Epithelial cell of prostate (primary cell): ENCODE data around the gene MRGPRE.

Source experiments
- DNase-seq: peaks from one replicate; pipeline ENCODE4 v3.0.0-alpha.2; 2011; ENCODE audit warnings: low read depth, low spot score
- H3K27ac ChIP-seq: fragments of 450-650 bp; 2 replicates; pipeline ENCODE4 v1.5.1; 2017; ENCODE audit warnings: mild to moderate bottlenecking

The MRGPRE gene

DNA sequence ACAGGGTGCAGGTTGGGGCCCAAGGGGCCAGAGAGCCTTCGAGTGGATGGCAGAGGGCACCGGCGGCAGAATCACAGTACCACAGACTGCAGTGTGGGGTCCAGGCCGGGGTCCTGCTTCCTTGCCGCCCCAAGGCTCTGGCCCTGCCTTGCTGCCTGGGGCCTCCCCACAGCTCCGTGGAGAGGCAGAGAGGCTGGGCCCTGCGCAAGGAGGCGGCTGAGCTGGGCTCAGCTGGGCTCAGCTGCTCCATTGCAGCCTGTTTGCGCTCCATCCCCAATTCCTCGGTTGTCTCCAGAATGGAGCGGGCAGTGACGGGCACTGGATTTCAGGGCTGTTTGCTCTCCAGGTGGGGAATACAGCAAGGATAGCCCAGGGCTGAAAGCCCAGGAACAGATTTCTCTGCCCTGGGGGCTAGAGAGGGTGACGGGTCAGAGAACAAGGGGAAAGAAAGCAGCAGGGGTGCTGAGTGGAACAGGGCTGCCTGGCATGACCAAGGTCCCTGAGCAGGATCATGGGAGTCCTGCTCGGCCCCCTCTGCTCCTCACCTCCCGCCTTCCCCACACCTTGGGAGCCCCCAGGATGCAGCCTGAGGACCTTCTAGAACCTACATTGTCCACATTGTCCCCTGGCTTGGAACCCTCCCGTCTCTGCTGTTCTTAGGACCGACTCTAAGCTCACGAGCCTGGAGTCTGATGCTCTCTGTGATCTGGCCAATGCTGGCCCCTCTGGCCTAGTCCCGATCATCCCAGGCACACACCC lies 32.5 kb downstream of the MRGPRE start:
- no peak for DNase-seq
- no peak overlapping the region for H3K27ac ChIP-seq

DNA sequence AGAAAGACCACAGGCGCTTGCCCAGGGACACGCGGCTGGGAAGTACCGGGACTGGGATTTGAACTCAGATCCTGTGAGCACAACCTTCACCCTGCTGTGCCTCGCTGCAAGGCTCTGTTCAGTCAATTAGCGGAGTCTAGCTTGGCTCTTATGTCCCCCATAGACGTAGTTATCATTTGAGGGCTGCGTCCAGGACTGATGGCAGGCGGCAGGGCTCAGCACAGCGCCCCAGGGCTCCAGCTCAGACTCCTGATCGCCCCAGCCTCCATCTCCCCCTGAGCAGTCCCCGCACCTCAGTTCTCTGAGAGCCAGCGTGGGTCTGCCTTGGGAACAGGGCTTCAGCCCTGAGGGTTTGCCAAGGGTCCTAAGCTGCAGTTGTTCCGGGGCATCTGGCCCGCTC lies 33.4 kb downstream of the MRGPRE start:
- no peak for DNase-seq

DNA sequence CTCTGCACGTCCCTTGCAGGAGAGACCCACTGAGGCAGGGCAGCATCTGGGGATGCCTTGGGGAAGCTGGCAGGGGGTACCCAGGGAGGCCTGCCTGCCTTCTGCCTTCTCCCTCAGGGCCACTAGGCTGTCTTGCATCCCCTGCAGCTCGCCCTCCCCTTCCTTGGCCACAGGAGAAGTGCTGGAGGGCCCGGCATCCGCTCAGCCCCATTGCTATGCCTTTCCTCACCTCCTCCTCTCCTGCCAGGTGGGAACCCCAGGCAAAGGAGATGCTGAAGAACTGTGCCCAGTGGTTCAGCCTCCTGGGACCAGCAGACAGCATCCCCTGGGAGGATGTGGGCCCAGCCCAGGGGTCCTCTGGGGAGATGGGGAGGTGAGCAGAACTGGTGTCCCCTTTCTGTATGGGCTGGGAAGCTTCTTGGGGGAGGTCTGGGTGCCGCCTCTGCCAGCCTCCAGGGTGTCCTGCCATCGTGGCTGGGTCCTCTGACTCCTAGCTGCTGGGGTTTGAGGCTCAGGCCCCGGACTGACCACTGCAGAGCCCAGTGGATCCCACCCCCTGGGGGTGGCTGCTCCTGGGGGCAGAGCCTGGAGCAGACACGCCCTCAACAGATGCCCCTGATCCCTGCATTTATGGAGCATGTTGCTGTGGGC lies 34.2 kb downstream of the MRGPRE start:
- no peak for DNase-seq

More for the DNA sequence above, 33.4 kb downstream of the MRGPRE start:
- no peak overlapping the region for H3K27ac ChIP-seq

DNA sequence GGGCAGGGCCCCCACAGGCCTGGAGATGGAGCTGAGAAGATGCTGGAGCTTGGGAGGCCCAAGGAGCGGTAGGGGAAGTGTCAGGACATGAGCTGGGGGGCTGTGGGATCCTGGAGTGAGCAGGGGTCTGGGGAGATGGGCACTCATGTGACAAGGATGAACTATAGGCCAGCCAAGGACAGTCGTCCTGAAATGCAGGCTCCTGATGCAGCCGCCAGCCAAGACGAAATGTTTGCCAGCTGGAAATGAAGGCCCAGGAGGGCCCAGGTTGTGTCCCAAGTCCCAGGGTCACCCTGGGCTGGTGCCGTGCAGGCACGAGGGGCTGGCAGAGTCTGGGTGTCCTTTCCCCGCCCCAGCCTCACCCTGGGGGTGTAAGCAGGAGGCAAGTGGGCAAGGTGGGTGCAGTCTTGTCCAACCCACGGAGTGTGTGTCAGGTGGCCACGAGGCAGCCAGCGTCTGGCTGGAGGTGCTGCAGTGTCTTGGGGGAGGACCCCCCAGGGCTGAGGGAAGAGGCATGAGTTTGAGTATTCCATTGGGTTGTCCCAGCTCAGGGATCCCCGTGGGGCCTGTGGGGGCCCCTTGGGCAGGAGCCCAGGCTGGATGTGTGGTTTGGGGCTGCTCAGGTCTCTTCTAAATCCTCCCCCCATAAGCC lies 35.0 kb downstream of the MRGPRE start:
- H3K27ac ChIP-seq = no peak overlapping the region
- DNase-seq = no peak

More for the DNA sequence above, 34.2 kb downstream of the MRGPRE start:
- no peak overlapping the region for H3K27ac ChIP-seq

DNA sequence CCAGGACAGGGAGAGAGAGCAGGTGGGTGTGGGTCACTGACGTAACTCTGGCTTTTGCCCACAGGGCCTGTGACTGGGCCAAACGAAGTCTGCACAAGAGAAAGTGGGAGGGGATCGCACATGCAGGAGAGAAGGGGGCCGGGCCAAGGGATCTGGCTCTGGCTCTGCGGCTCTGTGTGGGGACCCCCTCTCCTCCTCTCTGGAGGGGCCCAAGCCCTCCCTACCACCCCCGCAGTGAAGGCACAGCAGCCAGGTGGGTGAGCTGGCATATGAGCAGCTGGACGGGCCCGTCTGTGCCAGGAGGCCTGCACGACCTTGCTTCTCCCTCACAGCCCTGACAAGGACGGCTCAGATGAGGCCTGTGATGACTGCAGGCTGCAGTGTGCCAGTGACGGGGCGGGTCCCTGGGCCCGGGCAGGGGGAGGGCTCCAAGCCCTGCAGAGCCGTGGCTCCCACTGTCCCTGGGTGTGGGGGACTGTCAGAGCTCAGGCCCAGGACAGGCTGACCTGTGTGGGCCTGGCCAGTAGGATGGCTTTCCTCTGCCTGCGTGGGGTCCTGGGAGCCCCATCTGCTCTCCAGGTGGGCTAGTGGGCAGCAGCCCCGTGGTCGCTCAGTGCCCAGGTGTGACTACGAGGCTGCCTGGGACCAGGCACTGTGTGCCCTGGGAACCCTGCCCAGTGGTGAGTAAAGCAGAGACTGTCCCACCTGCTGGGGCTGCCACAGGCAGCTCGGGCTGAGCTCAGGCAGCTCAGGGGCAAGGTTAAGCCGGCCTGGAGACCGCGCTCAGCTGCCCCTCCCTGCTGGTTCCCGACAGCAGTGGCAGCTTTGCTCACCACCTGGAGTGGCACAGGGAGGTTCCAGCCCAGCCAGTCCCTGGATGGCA lies 35.8 kb downstream of the MRGPRE start:
- H3K27ac ChIP-seq = no peak overlapping the region
- DNase-seq = no peak

DNA sequence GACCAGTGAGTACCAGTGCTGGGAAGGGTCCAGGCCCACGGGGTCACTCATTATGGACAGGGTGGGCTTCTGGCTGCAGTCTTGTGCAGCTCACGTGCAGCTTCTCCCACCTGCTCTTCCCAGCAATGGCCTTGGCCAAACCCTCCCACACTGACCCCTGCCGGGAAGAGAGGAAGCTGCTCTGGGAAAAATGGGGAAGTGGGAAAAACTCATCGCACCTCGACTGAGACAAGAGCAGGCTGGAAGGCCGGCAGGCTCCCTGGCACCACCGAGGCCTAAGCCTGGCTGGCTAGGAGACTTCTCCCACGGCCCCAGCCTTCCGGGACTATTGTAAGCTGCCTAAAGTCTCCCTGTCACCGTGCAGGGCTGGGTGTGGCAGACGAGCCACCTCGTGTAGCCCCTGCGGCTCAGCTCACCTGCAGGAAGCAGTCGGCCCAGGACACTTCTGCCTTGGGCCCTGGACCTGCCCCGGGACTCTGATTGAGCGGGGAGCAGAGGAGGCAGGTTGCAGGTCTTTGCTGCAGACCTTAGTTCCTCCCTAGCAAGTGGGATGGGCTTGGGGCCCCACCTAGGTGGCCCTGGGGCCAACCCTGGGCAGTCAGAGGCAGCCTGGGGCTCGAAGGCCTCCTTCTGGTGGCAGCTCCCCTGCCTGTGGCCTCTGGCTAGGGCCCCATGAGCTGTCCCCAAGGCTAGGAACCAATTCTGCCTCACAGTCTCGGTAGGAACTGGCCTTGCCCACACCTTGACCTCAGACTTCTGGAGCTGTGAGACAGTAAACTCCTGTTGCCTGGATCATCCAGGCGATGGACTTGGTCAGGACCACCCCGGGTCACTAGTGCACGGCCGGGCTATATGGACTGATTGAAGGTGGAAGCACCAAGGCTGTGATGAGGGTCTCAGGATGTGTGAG lies 36.7 kb downstream of the MRGPRE start:
- no peak for DNase-seq
- H3K27ac ChIP-seq = no peak overlapping the region

DNA sequence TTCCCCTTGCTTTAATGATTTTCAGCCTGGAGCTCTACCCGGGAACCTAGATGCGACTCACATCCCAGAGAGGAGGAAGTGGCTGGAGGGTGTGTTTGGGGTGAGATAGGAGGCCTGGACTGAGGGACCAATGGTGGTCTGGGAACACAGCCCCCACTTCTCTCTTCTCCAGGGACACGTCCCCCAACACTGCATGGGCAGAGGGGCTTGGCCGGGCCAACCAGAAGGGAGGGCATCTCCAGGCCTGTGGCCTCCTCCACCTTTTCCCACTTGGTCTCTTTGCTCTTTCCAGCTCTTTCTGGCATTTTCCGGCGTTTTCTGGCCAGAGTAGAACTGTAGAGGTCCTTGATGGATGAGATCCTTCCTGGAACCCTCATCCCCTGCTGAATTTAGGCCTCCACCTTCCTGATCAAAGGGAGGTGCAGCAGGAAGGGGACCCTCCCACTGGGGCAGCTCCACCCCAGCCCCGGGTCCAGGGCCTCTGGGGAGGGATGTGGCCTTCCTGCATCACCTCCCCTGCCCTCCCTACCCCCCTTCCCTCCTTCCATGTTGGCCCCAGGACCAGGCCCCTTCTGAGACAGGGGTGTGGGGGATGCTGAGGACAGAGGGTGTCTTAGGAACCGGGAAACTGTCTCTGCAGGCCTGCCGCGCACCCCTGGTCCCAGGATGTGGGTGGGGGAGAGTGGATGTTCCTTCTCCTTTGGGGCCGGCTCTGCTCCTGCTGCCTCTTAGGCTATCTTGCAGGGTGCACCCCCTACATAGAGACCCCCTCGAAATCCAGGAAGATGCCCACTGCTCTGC lies 38.0 kb downstream of the MRGPRE start:
- no peak overlapping the region for H3K27ac ChIP-seq
- DNase-seq = no peak

DNA sequence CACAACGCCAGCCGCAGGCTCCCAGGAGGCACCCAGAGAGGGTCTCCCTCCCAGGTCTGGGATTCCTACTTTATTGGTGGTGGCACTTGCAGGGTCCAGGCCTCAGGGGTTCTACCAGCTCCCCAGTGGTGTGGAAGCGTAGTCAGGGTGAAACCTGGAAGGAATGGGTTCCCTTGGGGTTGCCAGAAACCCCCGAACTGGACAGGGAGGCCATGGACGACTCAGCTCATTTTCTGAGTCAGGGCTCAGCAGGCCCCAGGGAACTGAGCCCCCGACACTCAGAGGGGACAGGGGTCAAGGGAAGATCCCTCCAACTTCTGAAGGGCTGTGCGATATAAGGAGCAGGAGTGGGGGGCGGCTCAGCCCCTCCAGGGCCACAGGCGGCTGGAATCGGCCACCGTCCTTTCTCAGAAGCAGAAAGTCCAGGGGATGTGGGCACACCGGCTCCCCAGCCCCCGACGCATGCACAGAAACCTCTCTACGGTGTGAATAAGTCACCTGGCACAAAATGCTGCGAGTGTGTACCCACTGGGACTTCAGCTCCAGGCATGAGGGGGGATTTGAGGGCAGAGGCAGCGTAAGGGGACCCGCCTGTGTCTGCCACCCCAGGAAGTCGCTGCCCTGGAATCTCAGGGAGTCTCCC lies 38.7 kb downstream of the MRGPRE start:
- no peak overlapping the region for H3K27ac ChIP-seq
- no peak for DNase-seq

DNA sequence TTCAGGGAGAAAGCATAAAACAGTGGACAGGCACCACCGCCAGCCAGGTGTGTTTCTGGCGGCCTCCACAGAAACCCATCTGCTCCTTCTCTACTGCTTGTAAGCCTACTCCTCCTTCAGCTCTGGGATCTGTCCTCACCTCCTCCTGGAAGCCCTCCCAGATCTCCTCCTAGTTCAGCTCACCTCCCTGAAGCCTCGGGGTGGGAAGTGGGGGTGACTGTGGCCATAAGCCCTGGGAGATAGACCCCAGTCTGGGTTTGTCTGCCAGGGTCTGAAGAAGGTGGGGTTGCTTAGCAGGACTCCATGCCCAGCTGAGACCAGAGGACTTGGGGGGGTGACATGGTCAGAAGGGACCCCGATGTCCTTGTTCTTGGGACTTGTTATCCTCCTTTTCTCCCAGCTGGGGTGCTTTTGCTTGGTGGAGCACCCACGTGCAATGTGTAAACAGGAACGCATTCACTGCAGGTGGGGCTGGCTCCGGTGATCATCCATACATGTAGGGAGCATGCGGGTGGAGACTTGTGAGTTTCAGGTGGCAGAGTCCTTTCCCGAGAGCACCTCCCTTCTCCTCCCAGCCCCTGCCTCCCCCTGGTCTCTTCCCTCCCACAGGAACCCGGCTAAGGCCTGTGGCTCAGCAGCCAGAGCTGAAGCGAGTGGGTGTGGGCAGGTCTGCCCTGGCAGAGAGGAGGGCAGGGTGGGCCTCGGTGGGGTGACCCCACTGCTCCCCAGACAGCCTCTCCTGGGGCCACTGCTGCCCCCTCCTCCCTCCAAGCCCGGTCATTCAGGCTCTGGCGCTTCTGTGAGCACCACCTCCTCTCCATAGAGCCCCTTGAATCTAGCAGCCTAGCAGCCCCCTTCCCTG lies 39.5 kb downstream of the MRGPRE start:
- no peak for DNase-seq
- H3K27ac ChIP-seq = no peak overlapping the region

DNA sequence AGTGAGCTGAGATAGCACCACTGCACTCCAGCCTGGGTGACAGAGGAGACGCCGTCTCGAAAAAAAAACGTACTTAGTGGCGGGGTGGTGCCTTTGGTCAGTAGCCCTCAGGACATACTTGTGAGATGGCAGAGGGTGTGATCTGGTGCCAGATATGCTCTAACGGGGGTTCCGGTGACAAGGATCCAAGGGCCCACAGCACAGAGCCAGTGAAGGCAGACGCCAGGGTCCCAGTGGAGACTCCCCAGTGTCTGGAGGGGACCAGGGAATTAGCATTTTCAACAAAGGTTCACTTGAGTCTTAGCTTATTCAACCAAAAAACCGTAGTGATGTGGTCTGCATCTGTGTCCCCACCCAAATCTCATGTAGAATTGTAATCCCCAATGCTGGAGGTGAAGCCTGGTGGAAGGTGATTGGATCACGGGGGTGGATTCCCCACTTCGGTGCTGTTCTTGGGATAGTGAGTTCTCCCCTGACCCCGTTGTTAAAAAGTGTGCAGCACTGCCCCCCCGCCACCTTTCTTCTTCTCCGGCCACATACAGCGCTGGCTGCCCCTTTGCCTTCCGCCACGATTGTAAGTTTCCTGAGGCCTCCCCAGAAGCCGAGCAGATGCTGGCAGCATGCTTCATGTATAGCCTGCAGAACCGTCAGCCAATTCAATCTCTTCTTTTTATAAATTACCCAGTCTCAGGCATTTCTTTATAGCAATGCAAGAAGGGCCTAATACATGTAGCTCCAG lies 40.5 kb downstream of the MRGPRE start:
- no peak overlapping the region for H3K27ac ChIP-seq
- no peak for DNase-seq

DNA sequence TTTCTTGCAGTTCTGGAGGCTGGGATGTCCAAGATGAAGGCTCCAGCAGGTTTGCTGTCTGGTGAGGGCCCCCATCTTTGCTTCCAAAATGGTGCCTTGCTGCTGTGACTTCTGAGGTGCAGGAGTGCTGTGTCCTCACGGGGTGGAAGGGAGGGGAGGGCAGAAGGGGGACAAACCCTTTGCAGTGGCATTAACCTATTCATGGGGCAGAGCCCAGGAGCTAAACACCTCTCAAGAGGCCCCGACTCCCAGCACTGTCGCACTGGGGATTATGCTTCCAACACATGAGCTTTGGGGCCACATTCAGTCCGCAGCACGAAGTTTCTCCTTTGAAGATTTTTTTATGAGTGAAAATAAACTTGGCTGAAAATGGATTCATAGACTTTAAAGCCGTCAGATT lies 41.6 kb downstream of the MRGPRE start:
- H3K27ac ChIP-seq = no peak overlapping the region
- no peak for DNase-seq

DNA sequence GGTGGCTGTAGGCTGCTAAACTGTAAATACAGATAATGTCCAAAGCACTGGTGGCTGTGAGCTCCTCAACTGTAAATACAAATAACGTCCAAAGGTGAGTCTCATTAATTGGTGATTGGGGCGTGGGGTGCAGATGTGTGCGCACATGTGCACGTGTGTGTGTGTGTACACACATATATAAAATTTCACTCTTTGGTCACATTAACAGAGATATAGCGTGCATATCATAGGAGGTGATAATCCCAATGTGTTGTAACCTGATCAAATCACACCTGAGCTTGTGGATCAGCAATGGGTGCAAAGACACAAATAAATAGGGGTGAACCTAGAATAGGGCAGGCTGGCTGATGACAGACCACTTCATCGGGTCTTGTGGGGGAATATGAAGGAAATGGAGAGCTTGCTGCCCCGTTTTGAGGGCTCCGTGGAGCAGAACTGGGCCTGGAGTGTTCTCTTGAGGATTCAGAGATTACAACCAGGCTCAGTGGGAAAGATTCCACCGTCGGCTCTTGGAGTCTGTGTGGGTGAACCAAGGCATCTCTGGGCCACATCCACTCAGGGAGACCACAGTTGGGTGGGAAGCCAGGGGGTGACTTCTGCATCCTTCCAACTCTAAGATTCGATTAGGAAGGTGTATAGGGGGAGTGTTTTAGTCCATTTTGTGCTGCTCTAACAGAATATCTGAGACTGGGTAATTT lies 42.2 kb downstream of the MRGPRE start:
- H3K27ac ChIP-seq = no peak overlapping the region
- no peak for DNase-seq

DNA sequence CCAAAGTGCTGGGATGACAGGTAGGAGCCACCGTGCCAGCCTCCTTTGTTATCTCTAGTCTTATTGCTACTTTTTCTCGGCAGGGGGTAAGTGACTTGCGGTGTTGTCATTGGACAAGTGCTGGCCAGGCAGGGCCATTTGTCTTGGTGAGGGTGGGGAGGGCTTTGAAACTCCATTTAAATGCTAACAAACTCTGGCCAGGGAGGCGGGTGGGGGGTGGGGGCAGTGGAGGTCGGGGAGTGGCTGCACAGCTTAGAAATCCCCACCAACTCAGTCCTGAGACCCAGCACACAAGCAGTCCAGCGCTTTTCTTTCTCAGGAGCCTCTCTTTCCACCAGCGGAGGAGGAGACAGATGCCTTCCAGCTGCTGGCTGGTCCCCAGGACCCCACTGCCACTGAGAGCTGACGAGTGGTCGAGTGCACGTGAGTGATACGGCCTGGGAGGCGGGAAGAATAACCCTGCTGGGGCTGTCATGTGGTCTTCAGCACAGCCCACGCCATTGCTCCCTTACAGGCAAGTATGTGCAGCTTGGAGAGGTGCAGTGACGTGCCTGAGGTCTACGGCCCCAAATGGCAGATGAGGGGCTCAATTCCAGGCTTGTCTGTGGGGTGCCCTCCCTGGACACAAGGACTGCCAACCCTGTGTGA lies 42.9 kb downstream of the MRGPRE start:
- no peak for DNase-seq
- no peak overlapping the region for H3K27ac ChIP-seq

DNA sequence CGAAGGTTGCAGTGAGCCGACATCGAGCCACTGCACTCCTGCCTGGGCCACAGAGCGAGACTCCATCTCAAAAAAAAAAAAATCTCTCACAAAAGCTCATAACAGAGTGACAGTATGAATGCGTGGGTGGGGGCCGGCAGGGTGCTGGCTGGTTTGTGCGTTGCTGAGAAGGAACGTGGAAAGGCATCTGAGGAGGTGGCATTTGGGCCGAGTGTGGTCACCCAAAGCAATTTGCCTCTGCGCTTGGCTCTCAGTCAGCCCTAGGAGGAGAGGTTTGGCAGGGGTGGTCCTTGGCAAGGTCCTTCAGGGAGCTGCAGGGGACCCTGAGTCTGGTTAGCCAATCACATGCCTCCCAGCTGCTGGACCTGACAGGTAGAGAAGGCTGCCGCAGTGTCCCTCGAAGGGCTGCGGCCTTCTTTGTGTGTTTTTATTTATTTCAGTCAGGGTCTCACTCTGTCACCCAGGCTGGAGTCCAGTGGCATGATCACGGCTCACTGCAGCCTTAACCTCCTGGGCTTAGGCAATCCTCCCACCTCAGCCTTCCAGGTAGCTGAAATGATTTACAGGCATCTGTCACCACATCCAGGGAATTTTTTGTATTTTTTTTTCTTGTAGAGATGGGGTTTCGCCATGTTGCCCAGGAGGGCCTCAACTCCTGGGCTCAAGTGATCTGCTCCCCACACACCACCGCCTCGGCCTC lies 43.6 kb downstream of the MRGPRE start:
- no peak for DNase-seq
- H3K27ac ChIP-seq = no peak overlapping the region
